HCT116 (cell line): Measurements from ENCODE around the gene SLC35F6. TPM values are rescaled to one million over a fixed set of nuclear protein-coding genes. Genes with fewer than 3 reads are reported as not detected.

Experiments used
- ATAC-seq: fragments of 200-7000 bp; cut with Tn5 transposase; 2 replicates; pipeline ENCODE4 v1.9.1; 2020; ENCODE audit warnings: mild to moderate bottlenecking, moderate library complexity
- BruUV-seq: library from RNA; stranded (reverse); fragments of 400-500 nt; replicated peaks from 2 replicates; lab custom pipeline; 2021; lab: Mats Ljungman, UMichigan
- CTCF ChIA-PET: fragments of 300-600 bp; sonication (Branson Sonifier 250); formaldehyde crosslinking; loops from one replicate; lab custom pipeline; 2021; ENCODE audit warnings: antibody characterized with exemption; lab: Charles Lee
- POLR2A ChIA-PET: fragments of 300-600, 350-600 bp; sonication (Branson Sonifier 250); formaldehyde crosslinking; loops from one replicate; lab custom pipeline; 2021; ENCODE audit warnings: antibody characterized with exemption; lab: Charles Lee
- RAD21 ChIA-PET, 2 experiments: fragments of 300-600 bp; sonication (Branson Sonifier 250); formaldehyde crosslinking; loops; one replicate each; lab custom pipeline; 2023; ENCODE audit warnings: low total read pairs in 2 of 2; ENCODE audit not compliant: uncharacterized antibody in 2 of 2, unreplicated experiment in 2 of 2, low non-redundant PET in 1 of 2; lab: Charles Lee
- DNase-seq: peaks from one replicate; pipeline ENCODE4 v3.0.0-alpha.2; 2010; ENCODE audit warnings: low read depth, low spot score
- H2AFZ ChIP-seq: fragments of 200-600 bp; shearing (Covaris generic), sonication (generic); 2 replicates; pipeline ENCODE4 v1.6.1; 2017; ENCODE audit warnings: low read depth, mixed run types, mixed read lengths, antibody characterized with exemption, low read length; ENCODE audit not compliant: poor library complexity, severe bottlenecking
- H3K27ac ChIP-seq: 2 replicates; pipeline ENCODE4 v1.5.1; 2012; ENCODE audit warnings: low read depth, low read length
- H3K27me3 ChIP-seq: fragments of 200-600 bp; sonication (generic); 2 replicates; pipeline ENCODE4 v1.6.1; 2016; ENCODE audit warnings: mixed run types, low read length, mixed read lengths; ENCODE audit not compliant: insufficient read depth
- H3K36me3 ChIP-seq, 2 experiments: fragments of 200-500 bp in 1 of 2; fragments of 200-600 bp in 1 of 2; sonication (Bioruptor generic) in 1 of 2; sonication (generic) in 1 of 2; 2 replicates each; pipeline versions ENCODE4 v1.5.1 to v1.6.1; 2014 to 2016; ENCODE audit warnings: low read length in 2 of 2, inconsistent platforms in 1 of 2, mixed read lengths in 1 of 2, mixed run types in 1 of 2; ENCODE audit not compliant: insufficient read depth in 2 of 2, control insufficient read depth in 1 of 2
- H3K4me1 ChIP-seq, 2 experiments: fragments of 200-600 bp in 1 of 2; sonication (generic) in 1 of 2; 2 replicates each; pipeline versions ENCODE4 v1.5.1 to v1.6.1; 2012 to 2017; ENCODE audit warnings: low read length in 2 of 2, inconsistent platforms in 1 of 2, mild to moderate bottlenecking in 1 of 2, mixed read lengths in 1 of 2, mixed run types in 1 of 2, moderate library complexity in 1 of 2; ENCODE audit not compliant: insufficient read depth in 2 of 2, control insufficient read depth in 1 of 2
- H3K4me2 ChIP-seq: fragments of 200-600 bp; sonication (generic); 2 replicates; pipeline ENCODE4 v1.6.1; 2017; ENCODE audit warnings: mixed run types, low read length, mixed read lengths
- H3K4me3 ChIP-seq, 2 experiments: fragments of 200-600 bp in 1 of 2; sonication (generic) in 1 of 2; replicated peaks in 1 of 2; 2 replicates each; pipeline ENCODE4 v1.5.1; 2011 to 2016; ENCODE audit warnings: low read length in 2 of 2, control low read depth in 1 of 2, low read depth in 1 of 2, mild to moderate bottlenecking in 1 of 2, mixed read lengths in 1 of 2, mixed run types in 1 of 2
- H3K79me2 ChIP-seq: fragments of 200-600 bp; sonication (generic); 2 replicates; pipeline ENCODE4 v1.6.1; 2017; ENCODE audit warnings: mild to moderate bottlenecking, mixed run types, low read length, moderate library complexity, mixed read lengths; ENCODE audit not compliant: insufficient read depth
- H3K9ac ChIP-seq: fragments of 200-600 bp; sonication (generic); 2 replicates; pipeline ENCODE4 v1.6.1; 2016; ENCODE audit warnings: low read length, mixed read lengths
- H3K9me2 ChIP-seq: fragments of 200-600 bp; sonication (generic), shearing (Covaris generic); 2 replicates; pipeline ENCODE4 v1.6.1; 2017; ENCODE audit warnings: mixed run types, mild to moderate bottlenecking, moderate library complexity; ENCODE audit not compliant: insufficient read depth
- H3K9me3 ChIP-seq, 2 experiments: fragments of 200-500 bp in 1 of 2; fragments of 200-600 bp in 1 of 2; sonication (Bioruptor generic) in 1 of 2; sonication (generic) in 1 of 2; 2 replicates each; pipeline ENCODE4 v1.6.1; 2014 to 2017; ENCODE audit warnings: low read length in 2 of 2, mixed read lengths in 2 of 2, inconsistent platforms in 1 of 2, low read depth in 1 of 2, mild to moderate bottlenecking in 1 of 2, mixed run types in 1 of 2, moderate library complexity in 1 of 2; ENCODE audit not compliant: control insufficient read depth in 1 of 2, insufficient read depth in 1 of 2
- H4K20me1 ChIP-seq: fragments of 200-600 bp; sonication (generic), shearing (Covaris generic); 2 replicates; pipeline ENCODE4 v1.6.1; 2017; ENCODE audit warnings: mixed run types, mild to moderate bottlenecking, moderate library complexity; ENCODE audit not compliant: insufficient read depth
- CBX3 ChIP-seq: IDR thresholded peaks from 2 replicates; pipeline ENCODE4 v1.6.1; 2012; ENCODE audit warnings: low read depth
- CEBPB ChIP-seq: IDR thresholded peaks from 2 replicates; pipeline ENCODE4 v1.6.1; 2012; ENCODE audit warnings: low read depth
- EGR1 ChIP-seq: IDR thresholded peaks from 2 replicates; pipeline ENCODE4 v1.6.1; 2012; ENCODE audit warnings: low read depth
- FOSL1 ChIP-seq: IDR thresholded peaks from 2 replicates; pipeline ENCODE4 v1.6.1; 2012; ENCODE audit warnings: low read depth
- MAX ChIP-seq: IDR thresholded peaks from 2 replicates; pipeline ENCODE4 v1.6.1; 2012
- POLR2A ChIP-seq: IDR thresholded peaks from 2 replicates; pipeline ENCODE4 v1.7.0; 2011; ENCODE audit warnings: borderline replicate concordance; ENCODE audit not compliant: insufficient read depth, insufficient read length; ENCODE audit errors: extremely low read depth
- POLR2AphosphoS5 ChIP-seq: IDR thresholded peaks from 2 replicates; pipeline ENCODE4 v1.6.1; 2011; ENCODE audit warnings: mild to moderate bottlenecking, low read depth, low read length, moderate library complexity
- REST ChIP-seq: IDR thresholded peaks from 2 replicates; pipeline ENCODE4 v1.6.1; 2012; ENCODE audit warnings: low read depth
- SP1 ChIP-seq: IDR thresholded peaks from 2 replicates; pipeline ENCODE4 v1.6.1; 2012; ENCODE audit warnings: low read depth
- TCF7L2 ChIP-seq: IDR thresholded peaks from 2 replicates; pipeline ENCODE4 v1.7.0; 2011; ENCODE audit warnings: borderline replicate concordance, inconsistent platforms; ENCODE audit not compliant: insufficient read depth, insufficient read length; ENCODE audit errors: extremely low read depth
- ZBTB33 ChIP-seq: IDR thresholded peaks from 2 replicates; pipeline ENCODE4 v1.6.1; 2011; ENCODE audit warnings: mild to moderate bottlenecking, low read length, moderate library complexity; ENCODE audit not compliant: insufficient replicate concordance; ENCODE audit errors: extremely low read depth
- ZFX ChIP-seq: fragments of 450-650 bp; IDR thresholded peaks from 2 replicates; pipeline ENCODE4 v1.6.1; 2017
- ZNF274 ChIP-seq: fragments of 200-500 bp; sonication (Bioruptor generic); IDR thresholded peaks from 2 replicates; pipeline ENCODE4 v1.6.1; 2014; ENCODE audit warnings: mild to moderate bottlenecking, low read depth, low read length, inconsistent platforms
- intact Hi-C: fragments of 100-400 bp; cut with micrococcal nuclease; formaldehyde crosslinking; loops from 2 replicates; pipeline ENCODE4 v1.10.0; 2022
- total RNA-seq: library from RNA; stranded (reverse); gene quantifications from one replicate; pipeline ENCODE4 v1.2.1, GENCODE V29; 2021; ENCODE audit not compliant: unreplicated experiment

Gene SLC35F6
- total RNA-seq, 1 experiment from 2014 or later, result 34.5 TPM

- H3K4me2 ChIP-seq, result peak overlapping the region; percentile 58
- POLR2A ChIA-PET, result interaction anchor here (0.7 to 1.8 kb wide), 5 partner anchors 10 to 477 kb away, joined by 3 to 9 read pairs (median 3); partner anchors contain the start of genes HADHA and HADHB
- H3K36me3 ChIP-seq, result no peaks in the 10 kb centered on the region
- no peaks in the 10 kb centered on the region for H3K27me3 ChIP-seq
- no peaks in the 10 kb centered on the region for H3K9me2 ChIP-seq
- DNase-seq, result no peak
- TF ChIP-seq POLR2A, result peak; percentile 16
- TF ChIP-seq ZNF274, result no peak
- peak; percentile 90 for TF ChIP-seq TCF7L2
- no peak for TF ChIP-seq FOSL1
- TF ChIP-seq EGR1, result no peak
- TF ChIP-seq SP1, result no peak
- peak; percentile 32; the same call in 1 of the 2 replicates for TF ChIP-seq ZFX
- TF ChIP-seq POLR2AphosphoS5, result 0 out of 2 replicates have a peak, but pooled peaks have one; percentile 25
- H3K4me1 ChIP-seq, result peaks cover 64 to 66% of the 10 kb centered on the region in 2 experiments
- H3K27ac ChIP-seq, result peak overlapping the region; percentile 54; the same call in 1 of the 2 replicates
- BruUV-seq, result no TSS peak
- peak overlapping the region; percentile 27 for H3K9ac ChIP-seq
- intact Hi-C loops, result no loop called here
- no peaks in the 10 kb centered on the region for H4K20me1 ChIP-seq
- H3K79me2 ChIP-seq, result no peaks in the 10 kb centered on the region
- H2AFZ ChIP-seq, result peak overlapping the region; percentile 27
- H3K4me3 ChIP-seq, result no peak overlapping the region
- CTCF ChIA-PET, result interaction anchor here (1.1 to 1.5 kb wide), 2 partner anchors 25 to 49 kb away, joined by 3 read pairs; no protein-coding TSS in a partner anchor
- no peaks in the 10 kb centered on the region for H3K9me3 ChIP-seq
- ATAC-seq, result no peak
- RAD21 ChIA-PET, result no interaction called here
These were observed 42.7 kb upstream of the SLC35F6 start for GRCh38 chr2:26721115-26722032.

GRCh38 chr2:26722328-26722727 lies 41.8 kb upstream of the SLC35F6 start:
- RAD21 ChIA-PET, result no interaction called here
- H3K79me2 ChIP-seq, result no peaks in the 10 kb centered on the region
- ATAC-seq, result no peak
- peaks cover 64 to 66% of the 10 kb centered on the region in 2 experiments for H3K4me1 ChIP-seq
- no TSS peak for BruUV-seq
- H3K27me3 ChIP-seq, result no peaks in the 10 kb centered on the region
- CTCF ChIA-PET, result no interaction called here
- H2AFZ ChIP-seq, result no peak overlapping the region
- no peak overlapping the region; the same call in 1 of the 2 replicates for H3K4me2 ChIP-seq
- DNase-seq, result no peak
- H3K9me3 ChIP-seq, result no peaks in the 10 kb centered on the region
- intact Hi-C loops, result no loop called here
- H3K36me3 ChIP-seq, result no peaks in the 10 kb centered on the region
- no peaks in the 10 kb centered on the region for H4K20me1 ChIP-seq
- no peak overlapping the region for H3K27ac ChIP-seq
- H3K9me2 ChIP-seq, result no peaks in the 10 kb centered on the region
- POLR2A ChIA-PET, result interaction anchor here (2.5 kb wide), 1 partner anchor 12 kb away, joined by 8 read pairs; no protein-coding TSS in a partner anchor
- H3K9ac ChIP-seq, result no peak overlapping the region
- H3K4me3 ChIP-seq, result no peak overlapping the region
- no peak for TF ChIP-seq MAX
- no peak for TF ChIP-seq TCF7L2
- no peak for TF ChIP-seq ZNF274
- TF ChIP-seq CBX3, result no peak
- TF ChIP-seq CEBPB, result no peak
- no peak for TF ChIP-seq EGR1
- TF ChIP-seq ZBTB33, result no peak
- TF ChIP-seq REST, result no peak
